Effector memory CD4-positive, alpha-beta T cell (primary cell): ENCODE data around the gene TMEM126A.
"Not testable (repeated sequence)": the region's sequence is repeated elsewhere in the genome, so short reads cannot be mapped to it uniquely, and the experiment has no call there.

Experiments
- DNase-seq, 3 donors: peaks; one replicate each; pipeline ENCODE4 v3.0.0-alpha.2; 2020
- H3K27ac ChIP-seq: 2 replicates; pipeline ENCODE4 v1.7.0; 2013; ENCODE audit warnings: mild to moderate bottlenecking, low read length, moderate library complexity; ENCODE audit not compliant: insufficient read depth, poor library complexity, severe bottlenecking
- H3K27me3 ChIP-seq: replicated peaks from 2 replicates; pipeline ENCODE4 v1.7.0; 2013; ENCODE audit warnings: mild to moderate bottlenecking, low read length; ENCODE audit not compliant: insufficient read depth, control insufficient read depth, poor library complexity, severe bottlenecking
- H3K36me3 ChIP-seq: 2 replicates; pipeline ENCODE4 v1.7.0; 2013; ENCODE audit warnings: mild to moderate bottlenecking, low read length, moderate library complexity; ENCODE audit not compliant: control insufficient read depth, insufficient read depth
- H3K4me1 ChIP-seq: 2 replicates; pipeline ENCODE4 v1.7.0; 2013; ENCODE audit warnings: low read length, mild to moderate bottlenecking; ENCODE audit not compliant: control insufficient read depth, insufficient read depth, poor library complexity, severe bottlenecking
- H3K4me3 ChIP-seq: 2 replicates; pipeline ENCODE4 v1.7.0; 2013; ENCODE audit warnings: low read length, low read depth, mild to moderate bottlenecking; ENCODE audit not compliant: insufficient read depth, poor library complexity, severe bottlenecking
- H3K9me3 ChIP-seq: 2 replicates; pipeline ENCODE4 v1.7.0; 2013; ENCODE audit warnings: mild to moderate bottlenecking, low read length, moderate library complexity; ENCODE audit not compliant: control insufficient read depth

Gene TMEM126A

DNA sequence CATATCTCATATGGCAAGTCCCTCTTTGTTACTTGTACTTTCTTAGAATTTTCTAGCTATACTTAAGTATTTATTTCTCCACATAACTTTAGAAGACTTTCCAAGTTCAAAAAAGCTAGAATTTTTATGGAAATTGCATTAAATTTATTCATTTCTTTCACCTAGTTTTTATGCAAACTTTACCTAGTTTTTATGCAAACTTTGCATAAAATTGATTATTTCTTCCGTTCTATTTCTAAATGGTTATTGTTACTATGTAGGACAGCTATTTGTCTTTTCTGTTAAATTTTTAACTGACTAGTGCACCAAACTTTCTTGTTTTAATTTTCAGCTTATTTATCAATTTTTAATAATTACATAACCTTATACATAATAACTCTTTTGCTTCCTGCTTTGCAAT, 20.4 kb downstream of the TMEM126A start:
- no peak overlapping the region for H3K4me3 ChIP-seq
- no peaks in the 10 kb centered on the region for H3K9me3 ChIP-seq
- no peak for DNase-seq
- H3K27me3 ChIP-seq, result no peaks in the 10 kb centered on the region
- no peak overlapping the region for H3K27ac ChIP-seq
- H3K36me3 ChIP-seq, result no peaks in the 10 kb centered on the region
- H3K4me1 ChIP-seq, result peaks cover 3% of the 10 kb centered on the region

DNA sequence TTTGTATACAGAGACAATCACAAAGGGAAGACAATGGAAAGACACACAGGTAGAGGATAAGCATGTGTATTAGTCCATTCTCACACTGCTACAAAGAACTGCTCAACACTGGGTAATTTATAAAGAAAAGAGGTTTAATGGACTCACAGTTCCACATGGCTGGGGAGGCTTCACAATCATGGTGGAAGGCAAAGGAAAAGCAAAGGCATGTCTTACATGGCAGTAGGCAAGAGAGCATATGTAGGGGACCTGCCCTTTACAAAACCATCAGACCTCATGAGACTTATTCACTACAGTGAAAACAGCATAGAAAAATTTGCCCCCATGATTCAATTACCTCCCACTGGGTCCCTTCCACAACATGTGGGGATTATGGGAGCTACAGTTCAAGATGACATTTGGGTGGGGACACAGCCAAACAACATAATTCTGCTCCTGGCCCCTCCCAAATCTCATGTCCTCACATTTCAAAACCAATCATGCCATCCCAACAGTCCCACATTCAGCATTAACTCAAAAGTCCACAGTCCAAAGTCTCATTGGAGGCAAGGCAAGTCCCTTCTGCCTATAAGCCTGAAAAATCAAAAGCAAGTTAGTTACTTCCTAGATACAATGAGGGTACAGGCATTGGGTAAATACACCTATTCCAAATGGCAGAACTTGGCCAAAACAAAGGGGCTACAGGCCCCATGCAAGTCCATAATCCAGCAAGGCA, 23.3 kb downstream of the TMEM126A start:
- not testable (repeated sequence) for DNase-seq, H3K9me3 ChIP-seq, H3K4me1 ChIP-seq, H3K27ac ChIP-seq, H3K27me3 ChIP-seq, H3K4me3 ChIP-seq, H3K36me3 ChIP-seq

DNA sequence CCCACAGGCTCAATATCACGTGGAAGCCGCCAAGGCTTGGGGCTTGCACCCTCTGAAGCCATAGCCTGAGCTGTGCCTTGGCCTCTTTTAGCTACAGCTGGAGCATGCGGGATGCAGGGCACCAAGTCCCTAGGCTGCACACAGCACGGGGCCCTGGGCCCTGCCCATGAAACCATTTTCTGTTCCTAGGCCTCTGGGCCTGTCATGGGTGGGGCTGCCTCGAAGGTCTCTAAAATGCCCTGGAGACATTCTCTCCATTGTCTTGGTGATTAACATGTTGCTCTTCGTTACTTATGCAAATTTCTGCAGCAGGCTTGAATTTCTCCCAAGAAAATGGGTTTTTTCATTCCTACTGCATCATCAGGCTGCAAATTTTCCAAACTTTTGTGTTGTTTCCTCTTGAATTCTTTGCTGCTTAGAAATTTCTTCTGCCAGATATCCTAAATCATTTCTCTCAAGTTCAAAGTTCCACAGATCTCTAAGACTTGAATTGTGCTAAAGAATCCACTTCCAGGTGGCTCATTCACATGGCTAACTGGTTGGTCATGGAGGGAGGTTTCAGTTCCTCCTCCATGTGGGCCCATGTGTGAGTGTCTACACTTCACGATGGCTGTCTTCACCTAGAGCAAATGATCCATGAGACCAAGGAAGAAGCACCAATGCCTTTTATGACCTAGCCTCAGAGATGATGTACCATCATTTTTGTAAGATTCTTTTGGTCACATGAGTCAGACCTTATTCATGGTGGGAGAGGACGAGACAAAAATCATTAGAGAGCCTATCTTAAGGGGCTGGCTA, 24.5 kb downstream of the TMEM126A start:
- H3K36me3 ChIP-seq, result no peaks in the 10 kb centered on the region
- H3K9me3 ChIP-seq, result no peaks in the 10 kb centered on the region
- no peaks in the 10 kb centered on the region for H3K4me1 ChIP-seq
- no peak overlapping the region for H3K27ac ChIP-seq
- H3K4me3 ChIP-seq, result no peak overlapping the region
- DNase-seq, result no peak
- H3K27me3 ChIP-seq, result no peaks in the 10 kb centered on the region

DNA sequence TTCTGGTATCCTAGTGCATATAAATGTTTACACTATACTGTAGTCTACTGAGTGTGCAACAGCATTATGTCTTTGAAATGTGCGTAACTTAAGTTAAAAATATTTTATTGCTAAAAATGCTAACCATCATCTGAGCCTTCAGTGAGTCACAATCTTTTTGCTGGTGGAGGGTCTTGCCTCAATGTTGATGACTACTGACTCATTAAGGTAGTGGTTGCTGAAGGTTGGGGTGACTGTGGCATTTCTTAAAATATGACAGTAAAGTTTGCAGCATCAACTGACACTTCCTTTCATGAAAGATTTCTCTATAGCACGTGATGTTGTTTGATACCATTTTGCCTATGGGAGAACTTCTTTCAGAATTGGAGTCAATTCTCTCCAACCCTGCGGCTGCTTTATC, 25.6 kb downstream of the TMEM126A start:
- H3K27ac ChIP-seq, result no peak overlapping the region
- no peaks in the 10 kb centered on the region for H3K4me1 ChIP-seq
- no peak overlapping the region for H3K4me3 ChIP-seq
- no peaks in the 10 kb centered on the region for H3K36me3 ChIP-seq
- no peaks in the 10 kb centered on the region for H3K27me3 ChIP-seq
- DNase-seq, result no peak
- no peaks in the 10 kb centered on the region for H3K9me3 ChIP-seq

DNA sequence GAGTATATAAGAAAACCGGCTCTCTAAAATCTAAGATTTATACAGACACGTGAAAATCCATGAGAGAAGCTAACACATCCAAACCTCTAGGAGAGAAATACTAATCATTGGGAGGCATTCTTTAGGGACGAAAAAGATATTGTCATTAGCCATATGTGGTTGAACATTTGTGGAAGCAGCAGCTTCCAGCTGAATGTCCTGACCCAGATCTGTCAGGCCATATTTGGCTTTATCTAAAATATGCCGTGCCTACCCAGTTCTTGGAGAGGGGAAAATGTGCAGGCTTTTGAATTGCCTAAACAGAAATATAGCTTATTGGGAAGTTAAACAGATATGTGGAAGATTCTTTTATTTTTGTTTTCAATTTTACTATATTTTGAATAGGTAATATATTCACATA, 31.8 kb downstream of the TMEM126A start:
- no peak for DNase-seq
- no peak overlapping the region for H3K27ac ChIP-seq

DNA sequence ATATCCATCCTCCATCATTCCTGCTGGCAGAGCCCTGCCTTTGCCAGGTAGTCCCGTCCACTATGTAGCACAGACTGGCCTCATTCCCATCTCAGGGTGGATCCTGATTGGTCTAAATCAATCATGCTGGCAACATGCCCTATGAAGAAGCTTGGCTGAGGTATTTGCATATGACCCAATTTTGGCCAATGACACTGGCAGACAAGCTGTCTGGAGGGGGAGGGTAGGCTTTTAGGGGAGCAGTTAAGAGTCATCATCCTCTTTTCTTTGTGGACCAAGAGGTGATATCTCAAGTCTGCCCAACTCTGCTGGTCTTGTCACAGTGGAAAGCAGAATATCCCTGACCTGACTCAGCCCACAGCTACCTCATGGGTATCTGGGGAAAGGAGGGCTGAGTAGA, 33.1 kb downstream of the TMEM126A start:
- H3K36me3 ChIP-seq, result no peaks in the 10 kb centered on the region
- H3K4me3 ChIP-seq, result no peak overlapping the region
- no peaks in the 10 kb centered on the region for H3K9me3 ChIP-seq
- no peak for DNase-seq
- H3K27ac ChIP-seq, result no peak overlapping the region
- H3K27me3 ChIP-seq, result no peaks in the 10 kb centered on the region
- H3K4me1 ChIP-seq, result peaks cover 3% of the 10 kb centered on the region

More for the DNA sequence above, 31.8 kb downstream of the TMEM126A start:
- H3K27me3 ChIP-seq, result no peaks in the 10 kb centered on the region
- no peaks in the 10 kb centered on the region for H3K36me3 ChIP-seq
- no peaks in the 10 kb centered on the region for H3K9me3 ChIP-seq
- H3K4me1 ChIP-seq, result peaks cover 3% of the 10 kb centered on the region
- no peak overlapping the region for H3K4me3 ChIP-seq

DNA sequence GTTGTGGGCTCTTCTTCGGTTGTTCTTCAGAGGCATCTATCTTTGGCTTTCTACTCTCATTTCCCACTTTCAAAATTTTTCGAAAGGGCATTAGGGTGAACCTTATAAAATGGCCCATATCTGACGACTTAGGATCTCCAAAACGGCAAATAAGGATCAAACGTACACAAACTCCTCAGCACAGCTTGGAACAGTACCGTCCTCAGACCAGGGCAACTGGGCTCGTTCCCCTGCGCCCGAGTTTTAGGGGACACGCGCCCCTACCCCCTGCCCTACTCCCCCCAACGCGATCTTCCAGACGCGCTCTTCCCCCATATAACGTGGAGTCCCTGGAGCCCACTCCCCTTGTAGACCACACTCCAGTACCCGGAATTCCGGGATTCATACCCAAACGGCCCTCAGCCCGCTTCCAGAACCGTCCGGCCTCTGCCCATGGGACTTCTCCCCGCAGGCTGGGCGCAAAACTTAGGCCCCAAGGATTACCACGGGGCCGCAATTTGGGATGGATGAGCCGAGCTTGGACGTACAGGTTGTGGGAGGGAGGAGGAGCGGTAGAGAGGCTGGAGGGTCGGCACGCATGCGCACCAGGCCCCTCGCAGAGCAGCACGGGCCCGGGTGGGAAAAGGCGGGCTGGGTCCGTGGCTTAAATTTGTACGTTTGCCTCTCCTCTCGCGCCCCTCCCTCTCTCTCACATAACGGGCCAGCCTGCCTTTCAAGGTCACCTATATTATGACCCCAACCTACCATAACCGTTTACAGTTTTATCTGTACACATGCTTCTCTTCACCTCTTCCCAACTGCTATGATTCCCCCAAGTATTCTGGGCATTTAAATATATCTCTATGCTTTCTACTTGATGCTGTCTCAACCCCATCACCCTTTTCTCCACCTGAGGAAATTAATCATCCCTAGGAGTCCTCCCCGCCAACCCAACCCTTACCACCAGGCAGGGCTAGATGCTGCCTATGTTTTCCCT, 34.9 kb downstream of the TMEM126A start:
- Histone ChIP-seq H3K4me1 (peaks cover 3% of the 10 kb centered on the region), H3K27ac (peak overlapping the region; percentile 14), H3K27me3 (no peaks in the 10 kb centered on the region), H3K9me3 (no peaks in the 10 kb centered on the region), H3K4me3 (peak overlapping the region; percentile 64), H3K36me3 (no peaks in the 10 kb centered on the region)
- DNase-seq, result peak; percentile 5 to 33 (median 20)

DNA sequence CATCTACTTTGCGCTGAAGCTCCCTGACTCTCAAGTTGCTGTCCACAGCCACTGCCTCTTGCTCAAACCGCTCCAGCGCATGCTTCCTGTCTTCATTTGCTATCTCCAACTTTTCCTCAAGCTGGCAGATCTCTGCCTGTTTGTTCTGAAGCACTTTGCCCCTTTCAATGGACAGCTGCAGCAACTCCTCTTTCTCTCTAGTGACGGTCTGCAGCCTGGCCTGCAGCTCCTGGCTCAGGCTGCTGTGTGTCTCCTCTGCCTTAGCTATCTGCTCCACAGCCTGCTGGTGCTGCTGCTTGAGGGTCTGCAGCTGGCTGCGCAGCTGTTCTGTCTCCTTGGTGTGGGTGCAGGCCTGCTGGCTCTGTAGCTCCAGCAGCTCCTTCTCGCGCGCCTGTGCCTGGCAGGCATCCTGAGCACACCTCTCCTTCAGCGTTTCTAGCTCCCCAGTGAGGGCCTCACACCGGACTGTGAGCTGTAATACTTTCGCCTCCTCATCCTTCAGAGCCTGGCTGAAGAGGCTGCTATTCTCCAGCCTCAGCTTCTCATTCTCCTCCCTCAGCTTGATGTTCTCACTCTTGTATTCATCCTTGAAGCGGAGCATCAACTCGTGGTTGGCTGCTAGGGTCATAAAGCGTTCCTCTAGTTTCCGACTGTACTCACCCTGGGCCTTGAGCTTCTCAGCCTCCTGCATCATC, 37.5 kb downstream of the TMEM126A start:
- no peaks in the 10 kb centered on the region for H3K36me3 ChIP-seq
- H3K27ac ChIP-seq, result no peak overlapping the region
- H3K9me3 ChIP-seq, result no peaks in the 10 kb centered on the region
- H3K4me1 ChIP-seq, result peaks cover 3% of the 10 kb centered on the region
- H3K27me3 ChIP-seq, result no peaks in the 10 kb centered on the region
- DNase-seq, result no peak
- no peak overlapping the region for H3K4me3 ChIP-seq

DNA sequence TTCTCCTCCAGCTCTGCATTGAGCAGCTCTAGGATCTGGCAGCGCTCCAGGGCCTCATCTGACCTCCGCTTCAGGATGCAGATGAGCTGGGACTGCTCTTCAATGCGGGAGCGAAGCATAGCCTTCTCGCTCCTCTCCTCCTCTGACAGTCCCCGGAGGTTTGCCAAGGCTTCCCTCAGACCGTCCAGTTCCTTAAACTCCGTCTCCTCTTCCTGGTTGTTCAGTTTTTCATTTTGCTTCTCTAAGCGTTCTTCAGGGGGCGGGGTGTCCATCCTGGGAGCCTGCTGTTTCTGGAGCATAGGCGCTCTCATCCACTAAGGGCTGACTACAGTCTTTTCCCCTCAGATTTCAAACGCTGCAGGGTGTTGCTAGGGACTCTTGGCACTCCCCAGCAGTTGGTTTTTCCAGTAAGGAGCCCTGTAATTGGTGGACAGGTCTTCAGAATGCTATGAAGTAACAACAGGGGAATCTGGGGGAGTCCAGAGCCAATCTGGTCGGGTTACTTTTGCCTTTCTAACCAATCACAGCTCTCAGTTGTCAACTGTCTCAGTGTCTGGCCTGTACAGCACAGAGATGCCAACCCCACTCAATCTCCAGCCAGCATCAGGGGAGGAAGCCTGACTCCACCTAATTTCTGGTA, 38.2 kb downstream of the TMEM126A start, which contains the start of gene CCDC89:
CCDC89 (minus strand) TSS at position 376 of the 640 bp plus-strand sequence; CDS start at position 311, 65 bp downstream.
- Histone ChIP-seq H3K27ac (no peak within 1 kb of the TSS), H3K4me1 (peaks cover 3% of the 10 kb centered on the region), H3K9me3 (no peaks in the 10 kb centered on the region), H3K36me3 (no peaks in the 10 kb centered on the region), H3K27me3 (no peaks in the 10 kb centered on the region), H3K4me3 (no peak within 1 kb of the TSS)
- no peak for DNase-seq
